Measurements from ENCODE around the gene SLC24A3.
A peak's percentile ranks its signal among the peaks of the same experiment; 100 is the strongest.
"Not testable (repeated sequence)": the region's sequence is repeated elsewhere in the genome, so short reads cannot be mapped to it uniquely, and the experiment has no call there.

SLC24A3 gene

DNA sequence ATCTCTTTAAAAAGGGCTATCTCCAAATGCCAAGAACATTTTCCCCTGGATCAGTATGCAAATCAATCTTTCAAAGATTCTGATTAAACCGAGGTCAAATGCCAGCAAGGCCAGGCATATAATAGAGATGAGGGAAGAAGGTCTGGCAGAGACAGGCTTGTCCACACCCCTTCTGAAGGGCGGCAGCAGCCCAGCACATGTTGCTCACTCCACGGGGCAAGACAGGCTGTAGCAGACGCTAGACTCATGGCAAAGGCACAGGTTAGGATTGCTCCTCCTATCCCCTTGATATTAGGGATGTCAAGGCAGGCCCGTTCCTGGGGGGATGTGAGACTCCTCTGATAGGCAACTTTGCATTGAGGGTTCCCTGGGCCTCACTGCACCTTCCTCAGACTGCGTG lies 440.9 kb downstream of the SLC24A3 start:
- no peak for DNase-seq

DNA sequence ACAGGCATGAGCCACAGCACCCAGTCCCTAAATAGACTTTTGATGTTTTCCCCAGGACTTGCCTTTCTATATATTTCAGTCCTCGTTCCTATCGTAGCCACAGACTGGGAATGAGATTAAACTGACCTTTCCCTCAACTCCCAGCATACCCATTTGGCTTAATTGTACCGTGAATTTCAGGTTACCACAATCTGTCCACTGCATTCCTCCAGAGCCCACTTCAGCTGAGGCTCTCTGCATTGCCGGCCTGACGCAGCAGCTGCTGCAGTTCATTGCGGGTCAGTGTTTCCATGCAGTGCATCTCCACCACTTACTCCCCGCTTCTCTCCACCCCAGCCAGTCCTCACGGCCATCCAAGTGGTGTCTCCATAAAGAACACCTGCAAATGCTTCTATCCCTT lies 442.5 kb downstream of the SLC24A3 start:
- DNase-seq = no peak

DNA sequence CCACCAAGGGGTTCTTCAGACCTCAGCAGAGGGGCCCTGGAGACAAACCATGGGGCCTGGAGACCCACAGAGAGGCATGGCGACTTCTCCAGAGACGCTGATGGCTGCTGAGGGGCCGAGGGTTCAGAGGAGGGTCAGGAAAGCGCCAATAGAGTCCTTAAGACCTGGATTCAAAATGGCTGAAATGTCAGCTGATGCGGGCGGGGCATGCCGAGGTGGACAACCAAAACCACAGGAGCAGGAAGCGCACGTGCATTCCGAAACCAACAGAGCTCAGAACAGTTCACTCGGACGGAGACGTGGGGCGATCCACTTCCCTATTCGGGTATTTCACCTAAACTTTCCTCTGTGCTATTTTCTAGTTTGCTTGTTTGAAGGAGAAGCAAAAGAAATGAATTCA lies 445.7 kb downstream of the SLC24A3 start:
- DNase-seq = no peak

DNA sequence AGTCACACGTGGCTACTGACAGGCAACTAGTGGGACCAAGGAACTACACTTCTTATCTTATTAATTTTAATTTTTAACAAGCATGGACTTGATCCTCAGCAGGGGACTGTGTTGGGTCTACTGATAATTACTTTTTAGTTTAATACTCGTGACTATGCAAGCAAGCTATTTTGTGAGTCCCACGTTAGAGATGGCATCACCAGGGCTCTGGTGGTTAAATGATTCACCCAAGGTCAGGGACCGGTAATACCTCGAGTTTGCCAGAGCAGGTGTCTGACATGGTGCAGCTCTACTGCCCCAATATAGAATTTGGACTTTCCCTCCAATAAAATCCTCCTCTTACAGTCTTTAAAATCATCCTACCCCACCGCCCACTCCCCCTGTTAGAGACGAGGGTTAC lies 447.0 kb downstream of the SLC24A3 start:
- DNase-seq = no peak

DNA sequence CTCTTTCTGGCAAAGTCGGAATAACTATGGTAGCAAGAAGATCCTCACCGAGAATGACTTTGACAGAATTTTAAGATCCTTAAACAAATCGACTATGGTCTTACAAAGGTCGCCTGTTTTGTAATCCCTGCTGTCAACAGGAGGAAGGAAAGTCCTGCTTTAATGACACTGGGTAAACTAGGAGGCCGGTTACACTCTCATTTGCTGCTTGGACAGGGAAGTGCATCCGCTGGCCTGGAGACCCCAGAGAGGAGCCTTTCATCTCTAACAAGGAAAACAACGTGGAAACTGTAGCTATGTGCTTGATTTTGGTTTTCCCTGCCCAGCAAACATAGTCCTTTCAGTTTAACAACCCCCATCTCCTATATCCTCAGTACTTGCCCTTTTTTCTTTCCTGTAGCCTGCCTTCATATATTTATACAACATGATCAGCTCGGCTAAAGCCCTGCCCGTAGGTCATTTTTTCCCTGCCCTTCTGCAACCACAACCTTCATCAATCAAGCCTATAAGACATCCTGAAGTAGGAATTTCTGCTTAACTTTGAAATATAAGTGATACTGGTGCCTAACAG lies 448.5 kb downstream of the SLC24A3 start:
- no peak for DNase-seq

DNA sequence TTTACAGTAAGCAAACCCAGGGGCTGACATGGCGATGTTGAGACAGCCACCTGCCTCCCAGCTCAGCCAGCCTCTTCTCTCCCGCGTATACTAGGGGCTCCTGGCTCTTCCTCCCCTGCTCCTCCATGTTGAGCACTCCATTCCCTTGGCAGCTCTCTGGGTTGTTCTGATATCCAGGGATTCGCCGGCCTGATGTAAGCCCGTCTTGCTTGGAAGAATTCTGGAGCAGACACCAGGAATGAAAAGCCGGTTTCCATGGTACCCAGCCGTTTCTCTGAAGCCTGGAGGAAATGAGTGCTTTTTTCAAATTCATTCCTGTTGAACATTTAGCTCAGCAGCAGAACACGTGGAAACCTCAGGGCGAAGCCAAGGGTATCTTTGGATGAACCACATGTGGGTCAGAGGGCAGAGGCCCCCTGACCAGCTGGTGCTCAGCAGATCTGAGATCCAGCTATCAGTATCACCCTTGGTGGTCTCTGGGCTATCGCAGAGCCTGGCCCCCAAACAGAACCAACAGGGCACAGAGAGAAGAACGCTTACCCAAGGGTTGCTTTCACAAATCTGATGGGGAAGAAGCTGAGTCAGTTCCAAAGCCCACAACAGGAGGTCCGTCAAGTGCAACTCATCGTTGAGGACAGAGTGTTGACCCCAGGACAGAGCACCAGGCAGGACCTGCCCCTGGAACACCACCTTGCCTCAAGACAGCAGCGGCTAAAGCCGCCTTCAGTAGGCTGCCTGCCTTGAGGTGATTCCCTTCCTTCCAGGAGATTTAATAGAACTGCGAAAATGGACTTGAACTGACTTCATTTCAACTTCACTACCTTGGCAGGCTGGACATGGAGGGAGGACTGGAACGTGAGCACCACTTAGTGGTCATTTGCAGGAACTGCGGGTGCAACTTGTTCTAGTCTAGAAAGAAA lies 449.5 kb downstream of the SLC24A3 start:
- DNase-seq = no peak

DNA sequence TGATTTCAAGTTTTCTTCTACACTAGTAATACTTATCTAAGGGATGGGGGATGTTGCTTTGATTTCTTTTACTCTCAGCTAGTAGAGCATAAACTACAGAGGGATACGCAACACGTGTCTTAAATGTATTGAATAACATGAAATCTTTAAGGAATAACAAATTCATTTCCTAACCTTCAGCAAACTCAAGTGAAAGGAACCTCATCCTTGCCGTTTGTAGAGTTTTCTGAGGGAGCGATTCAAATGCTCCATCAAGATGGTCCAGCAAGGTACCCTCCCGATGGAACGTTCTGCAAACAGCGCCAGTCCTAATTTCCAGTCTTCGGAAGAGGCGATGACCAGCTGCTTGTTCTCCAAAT lies 450.2 kb downstream of the SLC24A3 start:
- no peak for DNase-seq

DNA sequence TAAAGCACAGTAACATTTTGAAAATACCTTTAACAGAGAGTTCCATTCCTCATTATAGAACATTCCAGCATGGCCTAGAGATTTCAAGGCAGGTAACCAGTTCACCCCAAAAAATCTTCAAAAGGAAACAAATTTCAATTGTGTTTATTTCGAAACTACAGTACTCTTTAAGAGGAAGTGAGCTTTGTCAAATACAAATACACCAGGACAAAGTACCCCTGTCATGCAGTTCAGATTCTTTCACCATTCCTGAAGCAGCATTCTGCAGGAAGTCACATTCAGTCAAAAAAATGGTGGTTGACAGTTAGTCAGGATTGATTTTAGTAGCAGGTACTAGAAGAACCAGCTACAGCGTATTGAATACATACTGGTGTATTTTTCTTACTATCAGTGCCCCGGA lies 456.0 kb downstream of the SLC24A3 start:
- no peak for DNase-seq

DNA sequence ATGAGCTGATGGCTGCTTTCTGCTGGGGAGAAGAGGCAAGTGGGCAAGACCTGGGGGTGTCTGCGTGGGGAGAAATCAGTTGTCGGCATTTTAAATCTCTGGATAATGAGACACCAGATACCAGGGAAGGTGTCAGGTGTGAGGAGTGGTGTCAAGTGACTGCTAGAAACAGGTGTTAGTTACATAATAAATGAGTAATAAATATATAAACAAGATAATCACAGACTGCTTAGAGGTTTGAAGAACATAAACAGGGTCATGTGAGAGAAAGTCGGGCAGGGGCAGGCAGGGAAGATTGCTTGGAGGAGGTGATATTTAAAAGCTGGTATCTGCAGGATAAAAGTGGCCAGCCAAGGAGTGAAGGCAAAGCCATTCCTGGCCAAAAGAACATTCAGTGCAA lies 458.4 kb downstream of the SLC24A3 start:
- no peak for DNase-seq

DNA sequence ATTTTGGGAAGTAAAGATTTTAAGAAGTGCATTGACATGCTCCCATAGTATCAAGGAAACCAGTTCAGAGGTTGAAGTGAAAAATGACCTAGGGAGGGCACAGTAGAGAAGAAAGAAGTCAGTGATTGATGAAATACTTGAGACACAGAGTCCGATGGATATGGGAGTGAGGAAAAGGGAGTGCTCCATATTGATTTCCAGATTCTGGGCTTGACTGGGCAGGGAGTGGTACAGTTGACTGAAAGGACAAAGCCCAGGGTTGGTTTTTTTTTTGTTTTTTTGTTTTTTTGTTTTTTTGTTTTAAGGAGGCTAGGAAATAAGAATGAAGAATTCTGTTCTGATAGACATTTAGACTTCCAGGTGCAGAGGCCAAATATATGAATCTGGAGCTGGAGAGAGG lies 458.9 kb downstream of the SLC24A3 start:
- DNase-seq = no peak

DNA sequence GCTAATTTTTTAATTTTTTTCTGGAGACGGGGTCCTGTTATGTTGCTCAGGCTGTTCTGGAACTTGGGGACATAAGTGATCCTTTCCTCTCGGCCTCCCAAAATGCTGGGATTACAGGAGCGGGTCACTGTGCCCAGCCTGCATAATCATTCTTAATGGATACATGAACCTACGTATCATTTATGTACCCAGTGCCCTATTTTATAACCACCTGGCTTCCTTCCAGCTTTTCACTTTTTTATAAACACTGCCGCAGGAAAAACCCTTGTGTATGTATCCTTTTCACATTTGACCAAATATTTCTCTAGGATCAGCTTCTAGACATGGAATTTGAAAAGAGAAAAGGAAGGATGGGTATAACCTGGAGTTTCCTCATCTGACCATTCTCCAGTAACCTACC lies 460.1 kb downstream of the SLC24A3 start:
- DNase-seq = no peak

DNA sequence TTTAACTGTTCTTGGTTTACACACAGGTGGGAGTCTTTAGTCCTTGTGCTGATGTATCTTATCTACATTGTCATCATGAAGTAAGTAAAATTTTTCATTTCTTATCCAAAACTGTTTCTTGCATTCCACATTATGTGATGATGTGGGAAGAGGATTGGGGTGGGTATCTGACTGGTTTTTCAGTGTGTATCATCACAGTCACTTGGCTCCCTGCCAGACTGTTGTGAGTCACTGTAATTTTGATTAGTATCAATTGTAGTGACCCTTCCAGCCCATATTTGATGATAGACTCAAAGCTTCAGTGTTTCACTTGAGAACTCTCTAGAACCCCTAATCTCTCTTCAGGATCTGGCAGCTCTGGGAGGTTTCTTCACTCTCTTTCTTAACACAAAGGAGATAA lies 461.1 kb downstream of the SLC24A3 start:
- DNase-seq = no peak

DNA sequence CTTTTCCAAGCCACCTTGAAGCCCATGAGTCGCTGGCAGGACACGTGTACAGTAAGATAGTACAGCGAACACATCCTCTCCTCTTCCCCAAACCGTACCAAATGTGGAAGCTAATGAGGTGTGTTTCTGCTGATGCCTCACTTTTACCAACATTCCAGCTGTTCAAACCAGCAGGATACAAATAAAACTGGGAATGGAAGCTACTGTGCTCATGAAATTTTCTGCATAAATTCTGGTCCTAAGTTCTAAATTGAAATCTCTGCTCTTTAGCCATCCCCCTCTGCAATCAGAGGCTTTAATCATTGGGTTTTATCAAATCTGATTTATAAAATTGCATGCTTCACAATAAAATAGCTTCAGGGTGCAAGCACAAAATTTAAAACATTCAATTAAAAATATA lies 463.8 kb downstream of the SLC24A3 start:
- DNase-seq = no peak

DNA sequence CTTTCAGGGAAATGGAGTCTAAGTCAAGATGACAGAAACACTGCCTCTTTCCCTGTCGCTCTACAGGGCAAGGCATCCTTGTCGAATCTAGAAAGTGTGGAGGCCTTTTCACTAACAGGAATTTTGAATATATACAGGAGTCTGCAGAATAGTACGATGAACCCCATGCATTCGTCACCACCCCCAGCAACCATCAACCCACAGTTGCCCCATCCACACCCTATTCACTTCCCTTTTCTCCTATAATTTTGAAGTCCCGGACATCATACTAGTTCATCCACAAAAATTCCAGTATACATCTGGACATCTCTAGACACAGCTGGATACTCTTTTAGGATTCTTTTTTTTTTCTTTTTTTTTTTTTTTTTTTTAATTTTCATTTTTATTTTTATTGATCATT lies 464.9 kb downstream of the SLC24A3 start:
- no peak for DNase-seq

DNA sequence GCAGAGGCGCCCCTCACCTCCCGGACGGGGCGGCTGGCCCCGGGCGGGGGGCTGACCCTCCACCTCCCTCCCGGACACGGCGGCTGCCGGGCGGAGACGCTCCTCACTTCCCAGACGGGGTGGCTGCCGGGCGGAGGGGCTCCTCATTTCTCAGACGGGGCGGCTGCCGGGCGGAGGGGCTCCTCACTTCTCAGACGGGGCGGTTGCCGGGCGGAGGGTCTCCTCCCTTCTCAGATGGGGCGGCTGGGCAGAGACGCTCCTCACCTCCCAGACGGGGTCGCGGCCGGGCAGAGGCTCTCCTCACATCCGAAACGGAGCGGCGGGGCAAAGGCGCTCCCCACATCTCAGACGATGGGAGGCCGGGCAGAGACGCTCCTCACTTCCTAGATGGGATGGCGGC lies 466.1 kb downstream of the SLC24A3 start:
- DNase-seq = not testable (repeated sequence)

DNA sequence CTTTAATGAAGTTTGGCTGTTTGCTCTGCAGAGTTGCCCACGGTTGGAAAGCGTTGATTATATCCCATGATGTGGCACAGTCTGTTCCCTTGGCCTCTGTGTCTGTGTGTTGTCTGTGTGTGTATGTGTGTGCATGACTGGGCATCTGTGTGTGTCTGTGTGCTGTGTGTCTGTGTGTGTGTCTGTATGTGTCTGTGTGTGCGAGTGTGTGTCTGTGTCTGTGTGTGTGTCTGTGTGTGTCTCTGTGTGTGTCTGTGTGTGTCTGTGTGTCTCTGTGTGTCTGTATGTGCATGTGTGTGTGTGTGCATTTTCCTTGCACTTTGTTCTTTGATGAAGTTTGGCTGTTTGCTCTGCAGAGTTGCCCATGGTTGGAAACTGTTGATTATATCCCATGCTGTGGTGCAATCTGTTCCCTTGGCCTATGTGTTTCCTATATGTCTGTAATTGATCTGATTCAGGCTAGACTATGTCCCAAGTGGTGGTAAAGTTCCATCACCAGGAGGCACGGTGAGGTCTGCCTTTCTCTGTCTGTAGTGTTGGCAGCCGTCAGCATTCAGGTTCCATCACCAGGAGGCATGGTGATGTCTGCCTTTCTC lies 467.6 kb downstream of the SLC24A3 start:
- DNase-seq = no peak

DNA sequence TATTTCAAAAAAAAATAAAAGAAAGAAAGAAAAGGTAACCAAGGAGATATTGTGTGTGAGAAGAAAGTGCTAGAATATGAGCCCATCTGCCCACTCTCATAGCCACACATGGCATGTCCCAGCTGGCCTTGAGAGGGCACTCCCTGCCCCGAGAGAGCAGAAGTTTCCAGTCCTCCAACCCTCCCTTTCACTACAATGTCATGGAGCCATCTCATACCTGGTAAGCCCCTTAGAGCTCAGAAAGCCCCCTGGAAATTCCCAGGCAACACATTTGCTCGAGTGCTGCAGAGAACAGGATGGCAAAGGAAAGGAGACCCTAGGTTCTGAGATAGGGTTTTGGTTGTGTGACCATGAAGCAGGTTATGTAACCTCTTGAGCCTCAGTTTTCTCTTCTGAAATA lies 469.8 kb downstream of the SLC24A3 start:
- no peak for DNase-seq

DNA sequence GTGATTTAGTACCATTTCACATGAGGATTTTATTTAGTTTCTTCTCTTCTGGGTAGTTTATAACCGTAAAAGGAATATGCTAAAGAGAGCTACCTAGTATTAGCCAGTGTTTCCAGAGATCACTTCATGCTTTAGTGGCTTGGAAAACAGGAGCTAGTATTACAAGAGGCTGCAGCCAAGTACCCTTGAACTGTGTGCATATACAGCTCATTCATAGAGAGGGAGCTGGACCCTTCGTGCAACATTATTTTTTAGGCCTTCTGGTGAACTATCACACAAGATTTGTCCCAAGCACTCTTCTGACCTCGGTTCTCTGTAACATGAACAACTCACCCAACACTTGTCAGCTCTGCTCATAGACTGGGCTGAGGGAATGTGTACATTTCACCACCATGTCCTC lies 470.7 kb downstream of the SLC24A3 start:
- DNase-seq = no peak

DNA sequence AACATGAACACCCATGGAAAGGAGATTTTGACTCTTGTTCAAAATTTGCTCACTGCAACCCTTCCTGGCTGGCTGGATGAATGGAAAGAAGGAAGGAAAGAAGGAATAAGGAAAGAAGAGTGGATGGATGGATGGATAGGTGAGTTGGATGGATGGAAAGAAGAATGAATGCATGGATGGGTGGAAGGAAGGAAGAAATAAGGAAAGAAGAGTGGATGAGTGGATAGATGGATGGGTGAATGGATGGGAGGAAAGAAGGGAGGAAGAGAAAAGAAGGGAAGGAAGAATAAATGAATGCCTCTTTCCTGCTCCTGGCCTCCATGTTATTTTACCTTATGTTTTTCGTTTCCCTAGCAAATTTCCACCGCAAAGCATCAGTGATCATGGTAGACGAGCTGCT lies 471.4 kb downstream of the SLC24A3 start:
- no peak for DNase-seq

DNA sequence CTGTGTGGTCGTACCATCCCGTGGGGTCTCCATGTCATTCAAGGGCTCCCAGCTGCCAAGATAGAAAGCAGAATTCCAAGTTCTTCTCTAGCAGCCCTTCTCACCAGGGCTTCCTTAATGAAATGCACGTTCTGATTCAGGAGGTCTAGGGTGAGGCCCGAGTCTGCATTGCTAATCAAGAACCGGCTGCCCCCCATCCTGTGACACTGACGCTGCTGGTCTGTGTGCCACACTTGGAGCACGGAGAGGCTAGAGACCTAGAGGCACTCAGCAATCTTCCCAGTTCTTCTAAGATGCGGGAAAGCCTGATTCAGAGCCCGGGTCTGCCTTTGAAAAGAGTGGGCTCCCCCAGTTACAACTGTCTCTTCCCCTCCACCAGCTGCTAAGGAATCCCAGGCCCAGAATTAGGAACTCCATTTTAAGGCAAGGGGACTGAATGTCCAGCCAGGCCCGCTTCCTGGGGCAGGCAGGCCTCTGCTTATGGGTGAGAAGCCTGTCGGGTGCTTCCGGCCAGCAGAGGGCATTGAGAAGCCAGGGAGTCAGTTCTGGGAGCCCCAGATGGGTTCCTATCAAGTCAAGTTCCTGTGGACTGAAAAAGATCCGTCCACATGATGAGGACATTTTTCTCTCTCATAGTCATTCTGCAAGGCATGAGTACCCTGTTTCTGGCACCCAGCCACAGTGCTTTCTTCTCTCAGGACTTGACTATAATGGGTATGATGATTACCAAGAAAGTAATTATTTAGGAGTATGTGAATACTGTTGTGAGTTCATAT lies 475.8 kb downstream of the SLC24A3 start:
- no peak for DNase-seq

DNA sequence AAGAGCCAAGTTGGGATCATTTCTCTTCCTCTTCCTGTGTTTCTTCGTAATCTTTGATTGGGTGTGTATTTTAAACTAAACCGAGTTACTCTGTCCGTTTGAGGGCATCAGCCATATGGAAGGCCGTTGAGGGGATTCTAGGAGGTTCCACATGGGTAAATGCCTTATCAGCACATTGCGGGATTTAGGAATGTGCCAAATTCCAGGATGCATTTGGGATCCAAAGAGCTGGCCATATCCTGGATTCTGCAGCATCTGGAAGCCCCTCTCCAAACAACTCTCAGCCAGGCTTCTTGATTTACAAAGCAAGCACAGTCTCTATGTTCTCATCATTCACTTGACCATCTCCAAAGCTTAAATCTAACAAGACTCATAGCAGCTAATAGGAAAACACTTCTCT lies 478.0 kb downstream of the SLC24A3 start:
- DNase-seq = no peak

DNA sequence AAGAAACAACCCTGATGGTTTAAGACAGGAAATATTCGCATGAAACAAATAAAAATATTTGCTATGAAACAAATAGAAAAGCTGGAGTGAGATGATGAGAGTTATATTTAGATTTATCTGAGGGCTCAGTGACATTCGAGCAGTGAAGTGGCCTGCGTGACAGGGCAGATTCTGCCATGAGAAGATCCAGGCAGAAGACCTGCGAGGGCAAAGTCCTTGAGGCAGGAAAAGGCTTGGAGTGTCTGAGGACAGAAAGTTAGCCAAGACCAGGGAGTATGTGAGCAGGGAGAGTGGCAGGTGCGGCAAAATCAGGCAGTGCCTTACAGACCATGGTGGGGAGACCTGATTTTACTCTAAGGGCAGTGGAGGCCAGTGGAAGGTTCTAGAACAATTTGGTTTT lies 478.7 kb downstream of the SLC24A3 start:
- no peak for DNase-seq

DNA sequence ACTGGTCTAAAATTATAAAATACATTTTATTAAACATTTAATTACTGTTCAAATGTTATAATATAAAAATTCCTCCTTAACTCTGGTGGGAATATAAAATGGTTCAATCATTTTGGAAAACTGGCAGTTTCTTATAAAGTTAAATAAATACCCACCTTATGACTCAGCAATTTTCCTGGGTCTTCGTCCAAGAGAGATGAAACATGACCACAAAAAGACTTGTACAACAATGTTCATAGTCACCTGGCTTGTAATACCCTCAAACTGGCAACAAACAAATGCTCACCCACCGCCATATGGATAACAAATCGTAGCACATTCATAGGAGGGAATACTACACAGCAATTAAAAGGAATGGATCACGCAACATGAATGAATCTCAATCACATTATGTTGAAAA lies 479.7 kb downstream of the SLC24A3 start:
- no peak for DNase-seq

DNA sequence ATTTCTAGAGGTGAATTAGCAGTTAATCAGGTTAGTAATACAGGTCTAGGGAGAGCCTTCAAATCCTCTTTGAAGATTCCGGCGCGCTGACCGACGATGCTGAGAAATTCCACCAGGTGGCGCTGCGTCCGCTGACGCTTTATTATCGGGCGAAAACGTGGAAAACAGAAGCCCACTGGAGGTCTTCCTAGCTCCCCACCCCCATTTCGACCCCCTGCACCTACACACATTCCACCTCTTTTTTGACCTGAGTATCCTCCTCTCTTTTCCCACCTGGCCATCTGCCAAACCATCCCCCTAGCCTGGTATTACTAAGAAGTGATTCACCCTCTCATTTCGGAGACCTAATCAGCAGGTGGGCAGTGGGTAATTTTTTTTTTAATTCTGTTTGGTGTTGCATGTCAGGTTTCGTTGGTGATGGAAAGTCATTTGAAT lies 480.3 kb downstream of the SLC24A3 start:
- DNase-seq = peak; percentile 17

Data from activated CD4-positive, alpha-beta T cell treated with anti-CD3 and anti-CD28 coated beads for 1 hour (primary cell).